GM18507 (cell line): ENCODE results near the gene FAM20A.
A peak's percentile ranks its signal among the peaks of the same experiment; 100 is the strongest.

Experiments
- DNase-seq: peaks from one replicate; pipeline ENCODE4 v3.0.0; 2011; ENCODE audit warnings: low read depth; ENCODE audit not compliant: insufficient read length; ENCODE audit errors: extremely low spot score
- FAIRE-seq: peaks from 2 replicates; lab custom pipeline; 2011; peaks lifted over from hg19 to GRCh38; lab: Jason Lieb, UNC

The FAM20A gene

DNA sequence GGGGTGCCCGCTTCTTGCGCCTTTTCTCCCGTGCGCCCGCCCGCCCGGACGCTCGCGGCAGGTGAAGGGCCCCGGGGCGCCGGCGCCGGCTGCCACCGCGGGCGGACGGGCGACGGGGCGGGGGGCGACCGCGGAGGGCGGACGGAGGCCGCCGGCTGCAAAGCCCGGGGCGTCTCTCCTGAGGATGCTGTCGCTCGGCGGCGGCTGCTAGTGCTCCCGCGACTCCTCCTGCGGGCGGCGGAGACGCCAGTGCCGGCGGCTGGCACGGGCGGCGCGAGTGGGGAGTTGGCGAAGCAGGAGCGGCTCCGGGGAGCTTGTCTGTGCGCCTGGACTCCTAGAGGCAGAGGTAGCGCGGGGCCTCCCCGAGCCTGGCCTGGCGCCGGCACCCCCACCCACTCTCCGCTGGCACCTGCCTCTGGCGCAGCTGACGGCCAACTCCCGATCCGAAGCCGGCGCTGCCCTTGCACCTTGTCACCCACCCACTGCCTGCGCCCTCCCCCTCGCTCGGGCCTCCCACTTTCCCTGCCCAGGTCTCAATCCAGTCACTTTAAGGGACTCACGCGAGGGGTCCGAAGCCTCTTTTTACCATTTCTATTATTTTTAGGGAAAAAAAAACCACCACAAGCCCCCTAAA, at the start of gene FAM20A:
Gene FAM20A, minus strand, starts transcription at position 437 of the 634 bp plus-strand sequence. CDS start 701 bp downstream, outside the sequence.
- DNase-seq (no peak), FAIRE-seq (no peak)

DNA sequence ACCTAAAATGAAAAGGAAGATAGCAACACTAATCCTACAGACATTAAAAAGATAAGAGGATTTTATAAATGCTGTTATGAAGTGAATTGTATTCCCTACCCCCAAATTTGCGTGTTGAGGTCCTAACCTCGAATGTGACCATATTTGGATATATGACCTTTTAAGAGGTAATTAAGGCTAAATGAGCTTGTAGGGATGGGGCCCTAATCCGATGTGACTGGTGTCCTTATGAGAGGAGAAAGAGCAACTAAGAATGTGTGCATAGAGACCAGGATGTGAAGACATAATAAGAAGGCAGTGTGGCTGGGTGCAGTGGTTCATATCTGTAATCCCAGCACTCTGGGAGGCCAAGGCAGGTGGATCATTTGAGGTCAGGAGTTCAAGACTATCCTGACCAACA, 48.2 kb upstream of the FAM20A start:
- FAIRE-seq (no peak), DNase-seq (no peak)

DNA sequence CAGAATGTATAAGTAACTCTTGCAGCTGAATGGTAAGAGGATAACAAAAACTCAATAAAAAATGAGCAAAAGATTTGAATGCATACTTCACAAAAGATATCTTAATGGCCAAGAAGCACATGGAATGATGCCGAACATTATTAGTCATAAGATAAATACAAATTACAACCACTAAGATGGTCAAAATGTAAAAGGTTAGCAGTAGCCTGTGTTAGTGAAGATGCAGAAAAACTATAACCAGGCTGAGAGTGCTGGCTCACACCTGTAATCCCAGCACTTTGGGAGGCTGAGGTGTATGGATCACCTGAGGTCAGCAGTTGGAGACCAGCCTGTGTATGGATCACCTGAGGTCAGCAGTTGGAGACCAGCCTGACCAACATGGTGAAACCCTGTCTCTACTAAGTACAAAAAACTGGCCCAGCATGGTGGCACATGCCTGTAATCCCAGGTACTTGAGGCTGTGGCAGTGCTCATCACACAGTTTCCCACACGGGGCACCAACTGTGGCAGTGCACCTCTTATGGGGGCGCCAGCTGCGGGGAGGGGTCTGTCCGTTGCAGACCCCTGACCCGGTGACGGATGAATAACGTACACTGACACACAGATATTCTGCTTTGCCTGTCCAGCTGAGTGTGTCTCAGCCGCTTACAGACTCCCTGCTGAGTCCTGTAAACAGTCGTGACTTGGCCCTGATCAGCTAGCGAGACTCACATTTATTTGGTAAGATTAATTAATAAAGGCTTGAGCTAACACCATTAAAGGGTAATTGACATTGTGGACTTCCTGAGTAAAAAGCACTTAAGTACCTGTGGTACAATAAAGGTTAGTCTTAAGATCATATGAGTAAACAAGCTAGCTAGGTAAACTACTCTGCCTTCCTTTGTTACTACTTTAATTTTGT, 45.7 kb upstream of the FAM20A start:
- FAIRE-seq (no peak), DNase-seq (no peak)

DNA sequence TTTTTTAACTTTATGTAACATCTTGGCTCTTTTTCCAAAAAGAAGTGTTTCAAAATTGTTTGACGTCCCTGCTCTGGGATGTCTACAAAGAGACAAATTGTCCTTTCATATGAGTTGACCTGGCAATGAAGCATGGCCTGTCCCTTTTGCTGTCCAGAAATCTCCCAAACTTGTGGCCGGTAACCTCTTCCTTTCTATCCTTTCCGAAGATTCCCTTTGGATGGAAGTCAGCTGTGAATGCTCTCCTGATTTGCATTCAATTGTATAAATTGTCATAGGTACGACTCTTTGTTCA, 40.9 kb upstream of the FAM20A start:
- DNase-seq (no peak), FAIRE-seq (no peak)

DNA sequence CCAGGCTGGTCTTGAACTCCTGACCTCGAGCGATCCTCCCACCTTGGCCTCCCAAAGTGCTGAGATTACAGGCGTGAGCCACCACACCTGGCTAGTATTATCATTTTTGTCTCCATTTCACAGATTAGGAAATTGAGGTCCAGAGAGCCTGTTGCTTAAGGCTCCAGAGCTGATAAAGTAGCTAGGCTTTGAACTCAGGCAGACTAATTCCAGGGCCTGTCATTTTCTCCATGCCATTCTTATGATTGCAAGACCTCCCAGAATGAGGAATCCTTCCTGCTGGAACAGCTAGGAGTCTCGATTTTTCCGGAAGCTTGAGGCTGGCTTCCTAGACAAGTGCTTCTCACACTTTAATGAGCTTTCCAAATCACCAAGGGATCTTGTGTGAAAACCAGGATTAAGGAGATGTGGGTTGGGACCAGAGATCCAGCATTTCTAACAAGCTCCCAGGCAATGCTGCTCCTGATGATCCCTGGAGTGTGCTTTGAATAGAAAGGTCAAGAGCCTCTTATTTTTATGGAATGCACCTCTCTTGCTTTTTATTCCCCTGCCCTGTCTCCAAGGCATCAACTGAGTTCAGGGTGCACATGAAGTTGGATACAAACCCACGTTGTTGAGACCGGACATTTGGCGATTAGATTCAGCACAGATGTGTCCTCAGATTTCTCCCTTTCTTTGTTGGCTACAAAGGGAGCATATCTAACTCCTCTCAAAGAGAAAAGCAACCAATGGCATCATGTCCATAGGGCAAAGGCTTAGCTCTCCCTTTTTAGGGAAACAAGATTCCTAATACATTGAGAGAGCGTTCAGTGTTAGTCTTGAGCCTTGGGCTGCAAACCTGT, 40.3 kb upstream of the FAM20A start:
- DNase-seq (no peak), FAIRE-seq (no peak)

DNA sequence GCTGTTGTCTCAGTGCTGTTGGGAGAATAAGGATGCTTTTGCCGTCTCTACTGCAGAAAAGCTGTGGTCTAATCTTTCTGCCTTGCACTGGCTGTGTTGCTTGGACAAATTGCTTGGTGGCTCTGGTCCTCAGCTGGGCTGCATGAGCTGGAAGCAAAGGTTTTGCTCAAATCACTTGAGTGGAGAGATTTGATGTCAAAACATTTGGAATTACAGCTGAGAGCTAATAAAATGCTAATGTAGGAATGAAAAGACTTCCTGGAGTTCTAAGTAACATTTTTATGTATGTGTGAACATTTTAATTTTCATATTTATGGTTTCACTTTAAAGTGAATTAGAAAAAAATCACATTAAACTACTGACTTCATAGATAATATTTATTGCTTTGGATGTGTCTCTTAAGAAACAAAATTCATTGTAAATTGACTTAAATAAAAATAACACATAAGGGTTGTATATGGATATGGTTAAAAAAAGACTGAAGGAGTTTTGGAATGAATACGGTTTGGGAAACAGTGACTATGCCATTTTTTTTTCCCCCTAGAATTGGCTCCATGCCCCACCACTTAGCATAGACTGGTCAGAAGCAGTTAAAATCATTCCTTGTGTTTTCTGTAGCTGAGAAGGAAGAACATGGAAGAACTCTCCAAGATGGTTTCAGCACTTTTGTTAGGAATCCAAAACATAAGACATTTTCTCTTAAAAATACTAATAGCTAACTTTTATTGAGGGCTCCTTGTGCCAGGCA, 39.2 kb upstream of the FAM20A start:
- FAIRE-seq, result no peak
- no peak for DNase-seq

DNA sequence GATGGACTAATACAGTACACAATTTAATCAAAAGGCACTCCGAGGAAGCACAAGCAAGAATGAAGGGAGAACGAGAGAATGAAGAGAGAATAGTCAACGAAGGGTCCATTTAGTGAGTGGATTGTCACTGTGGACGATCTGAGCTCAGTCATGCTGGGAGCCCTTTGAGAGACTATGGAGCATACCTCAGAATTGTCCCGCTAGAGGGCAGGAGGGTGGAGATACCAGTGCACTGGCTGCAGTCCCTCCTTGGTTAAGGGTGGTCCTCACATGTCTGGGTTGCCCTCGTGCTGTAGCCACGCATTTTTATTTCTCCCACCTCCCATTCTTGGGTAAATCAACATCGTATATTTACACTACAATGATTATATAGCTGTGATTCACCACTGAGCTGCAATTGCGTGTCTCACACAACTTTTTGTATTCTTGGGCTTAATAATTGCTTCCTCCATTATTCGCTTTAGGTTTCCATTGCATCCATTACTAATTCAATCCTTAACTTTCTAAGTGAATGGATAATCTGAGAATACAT, 33.2 kb upstream of the FAM20A start:
- no peak for FAIRE-seq
- DNase-seq, result no peak

DNA sequence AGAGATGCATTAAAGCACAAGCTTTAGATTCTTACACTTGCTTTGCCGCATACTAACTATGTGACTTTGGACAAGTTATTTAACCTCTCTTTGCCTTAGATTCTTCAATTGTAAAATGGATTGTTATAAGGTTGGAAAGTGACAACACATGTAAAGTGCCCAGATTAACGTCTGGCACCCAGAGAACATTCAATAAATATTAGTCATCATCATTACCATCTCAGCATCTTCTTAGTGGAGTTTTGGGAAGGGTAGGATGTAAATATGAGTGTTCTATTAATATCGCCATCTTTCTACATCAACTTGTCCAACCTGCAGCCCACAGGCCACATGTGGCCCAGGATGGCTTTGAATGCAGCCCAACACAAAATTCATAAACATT, 27.4 kb upstream of the FAM20A start:
- no peak for DNase-seq
- FAIRE-seq, result no peak

DNA sequence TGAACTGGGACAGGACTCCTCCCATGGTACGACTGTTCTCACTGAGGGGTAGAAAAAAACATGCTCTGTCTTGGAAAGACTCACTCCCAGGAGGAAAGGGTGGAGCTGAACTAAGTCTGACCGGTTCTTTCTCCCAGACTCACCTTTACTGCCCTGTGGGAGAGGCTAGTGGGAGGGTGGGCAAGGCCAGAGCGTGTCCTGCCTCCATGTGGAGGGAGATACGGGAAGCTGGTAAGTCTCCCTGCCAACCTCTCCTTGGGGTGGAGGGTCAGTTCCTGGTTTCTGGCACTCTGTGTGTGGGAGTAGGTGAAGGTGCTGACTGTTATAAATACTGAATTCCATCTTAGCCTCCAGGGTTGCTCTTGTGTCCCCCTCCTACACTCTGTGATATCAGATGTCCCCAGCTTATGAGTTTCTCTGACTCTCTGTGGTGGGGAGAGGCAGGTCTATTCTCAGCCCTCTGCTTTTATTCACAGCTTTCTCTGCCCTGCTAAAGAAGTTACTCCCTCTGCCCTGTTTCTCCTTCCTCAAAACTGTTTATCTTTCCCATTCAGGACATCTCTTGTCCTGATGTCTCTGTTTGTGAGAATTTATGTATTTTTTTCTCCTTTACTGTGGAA, 26.9 kb upstream of the FAM20A start:
- no peak for FAIRE-seq
- DNase-seq, result no peak

DNA sequence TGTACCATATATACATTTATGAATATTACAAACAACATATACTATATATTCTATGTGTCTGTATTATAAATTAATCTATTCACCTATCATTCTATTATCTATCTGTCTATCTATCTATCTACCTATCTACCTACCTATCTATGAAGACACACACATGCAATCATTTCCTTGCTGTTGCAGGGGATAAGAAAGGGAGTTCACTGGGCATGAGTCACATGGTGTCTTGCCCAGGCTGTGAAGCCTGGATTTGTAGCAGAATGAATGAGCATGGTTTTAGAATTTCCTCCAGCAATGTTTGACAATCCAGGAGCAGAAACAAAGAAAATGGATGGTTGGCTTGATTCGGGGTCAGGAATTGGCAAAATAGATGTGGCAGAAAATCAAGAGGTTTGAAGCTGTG, 23.2 kb upstream of the FAM20A start:
- DNase-seq (no peak), FAIRE-seq (no peak)

DNA sequence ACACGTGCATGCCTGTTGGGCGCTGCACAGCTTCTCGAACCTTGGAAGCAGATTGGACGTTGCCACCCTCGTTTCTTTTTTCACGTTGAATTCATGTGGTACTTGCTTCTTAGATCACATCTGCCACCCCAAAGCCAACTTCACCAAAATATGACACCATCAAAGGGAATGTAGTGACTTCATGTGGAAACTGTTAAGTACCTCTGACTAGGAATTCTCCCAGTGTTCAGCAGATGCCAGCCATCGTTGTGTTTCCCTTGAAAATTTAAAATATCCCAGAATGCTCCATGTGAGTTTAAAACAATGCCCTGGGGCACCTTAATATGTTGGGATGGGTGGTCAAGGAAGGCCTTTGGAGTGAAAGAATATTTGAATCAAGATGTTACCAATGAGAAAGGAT, 22.6 kb upstream of the FAM20A start:
- DNase-seq (no peak), FAIRE-seq (no peak)

DNA sequence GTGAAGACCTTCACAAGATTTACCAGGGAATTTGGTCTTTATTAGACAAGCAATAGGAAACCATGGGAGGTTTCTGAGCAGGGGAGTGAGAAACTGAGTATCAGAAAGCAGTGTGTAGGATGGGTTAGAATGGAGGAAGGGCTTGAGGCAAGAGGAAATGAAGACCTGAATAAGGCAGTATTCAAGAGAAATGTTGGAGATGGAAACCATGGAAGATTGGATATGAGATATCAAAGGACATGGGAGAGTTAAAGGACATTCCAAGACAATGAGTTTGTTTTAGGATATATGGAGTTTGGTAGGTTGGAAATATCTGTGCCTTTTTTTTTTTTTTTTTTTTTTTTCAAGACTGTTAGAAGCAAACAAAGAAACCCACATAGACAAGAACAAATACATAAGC, 21.3 kb upstream of the FAM20A start:
- FAIRE-seq (no peak), DNase-seq (no peak)

DNA sequence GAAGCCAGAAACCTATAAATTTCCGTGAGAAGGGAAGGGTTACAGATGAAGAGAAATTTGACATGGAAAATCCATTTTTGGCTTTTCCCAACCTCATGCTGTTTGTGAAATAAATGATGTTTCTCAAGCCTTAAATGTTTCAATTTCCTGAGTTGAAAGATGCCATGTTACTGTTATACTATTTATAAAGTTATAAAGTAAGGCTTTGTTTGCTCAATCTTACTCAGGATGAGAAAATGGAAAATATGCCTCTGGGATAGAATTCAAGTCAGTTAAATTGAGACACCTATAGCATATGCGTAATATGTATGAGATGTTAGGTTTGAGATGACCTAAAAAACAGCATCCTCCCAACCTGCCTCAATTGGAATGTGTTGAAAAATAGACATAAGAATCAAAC, 19.9 kb upstream of the FAM20A start:
- DNase-seq (no peak), FAIRE-seq (no peak)

DNA sequence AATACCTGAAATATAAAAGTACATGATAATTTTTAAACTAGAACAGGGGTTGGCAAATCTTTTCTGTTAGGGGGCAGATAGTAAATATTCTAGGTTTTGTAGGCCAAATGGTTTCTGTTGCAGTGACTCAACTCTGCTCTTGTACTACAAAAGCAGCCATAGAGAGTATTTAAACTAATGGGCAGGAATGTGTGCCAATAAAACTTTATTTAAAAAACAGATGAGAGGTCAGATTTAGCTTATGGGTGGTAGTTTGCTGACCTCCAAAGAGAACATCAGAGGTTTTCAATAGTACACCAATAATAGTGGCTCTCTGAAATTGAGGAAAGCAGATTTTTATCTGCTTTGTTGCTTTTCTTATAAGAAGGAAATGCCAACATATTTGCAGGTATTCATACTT, 15.2 kb upstream of the FAM20A start:
- FAIRE-seq (no peak), DNase-seq (no peak)

DNA sequence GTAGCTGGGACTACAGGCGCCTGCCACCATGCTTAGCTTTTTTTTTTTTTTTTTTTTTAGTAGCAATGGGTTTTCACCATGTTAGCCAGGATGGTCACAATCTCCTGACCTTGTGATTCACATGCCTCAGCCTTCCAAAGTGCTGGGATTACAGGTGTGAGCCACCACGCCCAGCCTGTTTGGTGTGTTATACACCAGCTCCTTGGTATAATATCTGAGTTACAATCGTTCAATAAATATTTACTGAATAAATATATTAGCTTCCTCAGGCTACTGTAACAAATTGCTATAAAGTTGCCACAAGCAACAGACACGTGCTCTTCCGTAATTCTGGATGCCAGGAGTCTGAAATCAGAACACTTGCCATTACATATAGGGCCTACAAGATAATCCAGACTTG, 13.6 kb upstream of the FAM20A start:
- DNase-seq (no peak), FAIRE-seq (no peak)

DNA sequence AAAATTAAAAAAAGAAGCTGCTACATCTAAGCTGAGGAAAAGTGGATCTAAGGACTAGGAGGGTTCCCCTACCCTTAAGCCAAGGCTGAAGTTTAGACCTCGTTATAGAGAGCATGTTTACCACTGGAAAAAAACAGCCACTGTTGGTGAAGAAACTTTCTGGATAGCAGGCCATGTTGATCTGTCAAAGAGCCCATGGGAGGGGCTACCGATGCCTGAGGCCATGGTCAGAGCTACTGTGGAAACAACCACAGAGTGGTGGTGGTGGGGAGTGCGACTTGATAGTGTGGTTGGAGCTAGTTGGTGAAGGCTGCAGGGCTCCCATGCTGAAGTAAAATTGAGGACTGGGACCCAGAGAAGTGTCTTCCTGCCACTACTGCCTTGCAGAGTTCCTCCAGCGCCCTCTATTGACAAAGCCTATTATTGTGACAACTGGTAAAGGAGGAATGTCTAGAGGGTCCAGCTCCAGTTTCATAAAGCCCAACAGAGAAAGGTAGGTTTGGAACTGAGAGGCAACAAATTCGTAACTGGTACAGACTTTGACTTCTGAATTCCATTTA, 12.7 kb upstream of the FAM20A start:
- DNase-seq, result no peak
- peak; percentile 60 for FAIRE-seq

DNA sequence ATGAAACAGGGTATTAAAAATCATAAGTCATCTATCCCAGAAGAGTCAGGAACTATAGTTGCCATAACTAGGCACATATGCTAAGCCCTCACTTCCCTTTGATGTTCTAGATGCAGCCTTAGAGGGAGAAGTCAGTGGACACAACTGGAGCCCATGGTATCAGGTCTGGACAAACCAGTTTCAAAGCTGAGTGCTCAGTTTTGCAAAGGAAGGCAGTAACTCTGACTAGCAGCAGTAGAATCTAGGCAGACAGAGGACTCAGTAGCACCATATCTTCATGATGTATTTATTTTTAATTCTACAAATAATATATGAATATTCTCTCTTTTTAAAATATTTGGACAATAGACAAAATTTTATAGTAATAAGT, 11.7 kb upstream of the FAM20A start:
- FAIRE-seq, result no peak
- DNase-seq, result no peak

DNA sequence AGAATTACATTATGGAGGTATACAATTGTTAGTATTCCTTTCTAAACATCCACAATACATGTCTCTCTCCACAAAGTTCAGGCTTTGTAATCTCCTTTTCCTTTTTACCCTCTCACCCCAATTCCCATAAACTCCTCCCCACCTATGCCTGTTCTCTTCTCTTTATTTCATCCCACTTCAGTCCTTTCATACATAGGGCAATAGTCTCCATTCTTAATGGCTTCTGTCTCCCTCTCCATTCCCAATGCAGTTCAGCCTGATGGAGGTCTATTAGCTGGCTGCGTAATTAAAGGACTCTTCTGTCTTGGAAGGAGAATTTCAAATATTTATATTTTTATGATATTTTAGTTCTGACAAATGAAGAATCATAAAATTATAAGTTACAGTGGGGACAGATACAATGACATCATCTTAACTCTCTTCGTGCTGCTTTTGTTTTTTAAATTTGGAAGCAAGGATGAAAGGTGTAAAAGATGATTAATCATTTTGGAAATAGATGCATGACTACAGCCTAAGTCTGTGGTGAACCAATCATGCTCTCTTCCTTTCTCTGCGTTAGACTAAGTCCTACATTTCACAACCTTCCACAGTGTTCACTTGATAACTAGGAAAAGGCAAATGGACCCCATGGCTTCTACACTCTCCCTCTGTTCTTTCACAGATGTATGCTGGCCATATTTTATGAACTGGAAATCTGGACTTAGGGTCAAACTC, 11.2 kb upstream of the FAM20A start:
- DNase-seq, result no peak
- FAIRE-seq, result no peak
